Karpas-422 (cell line): ENCODE measurements around the gene ADAMTSL1. TPM values are rescaled to one million over a fixed set of nuclear protein-coding genes. Genes with fewer than 3 reads are reported as not detected.
"Not testable (repeated sequence)": the region's sequence is repeated elsewhere in the genome, so short reads cannot be mapped to it uniquely, and the experiment has no call there.

Experiments used
- DNase-seq: peaks from one replicate; pipeline ENCODE4 v3.0.0-alpha.2; 2015
- H2AFZ ChIP-seq: fragments of 200-600 bp; sonication (generic); 2 replicates; pipeline ENCODE4 v1.6.1; 2014; ENCODE audit warnings: antibody characterized with exemption, low read length, mixed read lengths
- H3K27ac ChIP-seq: fragments of 200-600 bp; sonication (generic); 2 replicates; pipeline ENCODE4 v1.5.1; 2014; ENCODE audit warnings: mild to moderate bottlenecking, low read length, moderate library complexity
- H3K27me3 ChIP-seq: fragments of 200-600 bp; sonication (generic); 2 replicates; pipeline ENCODE4 v1.6.1; 2014; ENCODE audit warnings: low read length, mixed read lengths
- H3K36me3 ChIP-seq: fragments of 200-600 bp; sonication (generic); 2 replicates; pipeline ENCODE4 v1.6.1; 2014; ENCODE audit warnings: low read length, mixed read lengths; ENCODE audit not compliant: insufficient read depth
- H3K4me1 ChIP-seq: fragments of 200-600 bp; sonication (generic); 2 replicates; pipeline ENCODE4 v1.6.1; 2014; ENCODE audit warnings: mild to moderate bottlenecking, low read length, mixed read lengths
- H3K4me2 ChIP-seq: fragments of 200-600 bp; sonication (generic); 2 replicates; pipeline ENCODE4 v1.6.1; 2014; ENCODE audit warnings: low read length, low read depth, mild to moderate bottlenecking; ENCODE audit not compliant: poor library complexity, severe bottlenecking
- H3K4me3 ChIP-seq: fragments of 200-600 bp; sonication (generic); 2 replicates; pipeline ENCODE4 v1.5.1; 2014; ENCODE audit warnings: mild to moderate bottlenecking, antibody characterized with exemption, low read length, mixed read lengths
- H3K79me2 ChIP-seq: fragments of 200-600 bp; sonication (generic); 2 replicates; pipeline ENCODE4 v1.6.1; 2014; ENCODE audit warnings: mild to moderate bottlenecking, low read length, mixed read lengths
- H3K9ac ChIP-seq: fragments of 200-600 bp; sonication (generic); 2 replicates; pipeline ENCODE4 v1.6.0; 2014; ENCODE audit warnings: low read length
- H3K9me2 ChIP-seq: fragments of 200-600 bp; sonication (generic), shearing (Covaris generic); replicated peaks from 2 replicates; pipeline ENCODE4 v1.6.0; 2014; ENCODE audit warnings: mild to moderate bottlenecking, low read length, moderate library complexity; ENCODE audit not compliant: insufficient read depth
- H3K9me3 ChIP-seq: fragments of 300-700, 200-600 bp; sonication (generic); 2 replicates; pipeline ENCODE4 v1.6.1; 2014; ENCODE audit warnings: low read length, mixed read lengths
- H4K20me1 ChIP-seq: fragments of 200-600 bp; sonication (generic); 2 replicates; pipeline ENCODE4 v1.6.1; 2014; ENCODE audit warnings: mild to moderate bottlenecking, antibody characterized with exemption, low read length, low read depth; ENCODE audit not compliant: insufficient read depth
- total RNA-seq: library from RNA; depleted of rRNA; stranded (reverse); fragments of >200 nt; shearing (Covaris generic); gene quantifications from 2 replicates; pipeline ENCODE4 v1.2.3, GENCODE V29; 2014; ENCODE audit warnings: low replicate concordance

Gene ADAMTSL1
- total RNA-seq, 1 experiment from 2014 or later: 8.2 TPM

GRCh38 chr9:18863791-18864190, 389.8 kb downstream of the ADAMTSL1 start:
- no peak for DNase-seq
- no peaks in the 10 kb centered on the region for H3K9me2 ChIP-seq
- H3K27ac ChIP-seq: no peak overlapping the region
- no peaks in the 10 kb centered on the region for H3K9me3 ChIP-seq
- H3K4me1 ChIP-seq: no peaks in the 10 kb centered on the region
- no peaks in the 10 kb centered on the region for H4K20me1 ChIP-seq
- no peaks in the 10 kb centered on the region for H3K79me2 ChIP-seq
- H3K9ac ChIP-seq: no peak overlapping the region
- no peak overlapping the region for H3K4me2 ChIP-seq
- H3K4me3 ChIP-seq: no peak overlapping the region
- H2AFZ ChIP-seq: no peak overlapping the region
- 0 out of 2 replicates have a peak, but pooled peaks cover 4% of the 10 kb centered on the region for H3K27me3 ChIP-seq
- no peaks in the 10 kb centered on the region for H3K36me3 ChIP-seq

DNA sequence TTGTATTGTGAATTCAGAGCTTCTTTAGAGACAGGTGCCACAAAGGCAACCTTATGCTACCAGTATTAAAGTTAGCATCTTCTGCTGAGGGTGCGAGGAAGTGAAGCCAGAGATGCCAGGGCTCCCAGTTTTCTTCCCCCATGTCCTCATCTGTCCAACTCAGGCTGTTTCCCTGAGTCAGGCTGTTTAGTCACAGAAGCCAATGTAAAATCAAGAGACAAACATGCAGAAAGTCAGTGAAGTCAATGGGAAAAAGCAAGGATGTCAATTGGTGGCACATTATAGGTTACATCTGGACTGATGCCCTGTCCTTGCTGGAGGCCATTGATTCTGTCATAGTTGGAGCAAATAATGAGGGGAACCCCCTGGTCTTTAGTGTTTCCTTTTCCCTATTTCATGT, 390.6 kb downstream of the ADAMTSL1 start:
- Histone ChIP-seq H3K4me2 (no peak overlapping the region), H3K79me2 (no peaks in the 10 kb centered on the region), H3K4me3 (no peak overlapping the region)

DNA sequence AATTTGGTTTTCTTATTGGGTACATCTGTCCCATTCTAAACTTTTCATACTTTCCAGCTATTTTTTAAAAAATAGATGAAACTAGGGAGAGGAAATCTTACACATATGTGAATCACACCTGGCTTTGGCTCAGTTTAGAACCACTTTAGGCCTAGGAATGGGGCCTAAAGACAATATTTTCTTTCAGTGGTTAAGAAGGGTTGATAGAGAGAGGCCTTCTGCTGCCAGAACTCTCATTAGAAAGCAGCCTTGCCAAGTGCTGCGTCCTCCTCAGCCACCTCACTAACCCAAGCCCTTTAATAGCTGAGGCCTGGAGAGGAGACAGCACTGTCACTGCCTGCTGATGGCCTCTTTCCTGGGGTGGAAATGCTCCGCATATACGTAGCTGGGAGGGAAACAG, 391.6 kb downstream of the ADAMTSL1 start:
- Histone ChIP-seq H3K4me1 (no peaks in the 10 kb centered on the region), H4K20me1 (no peaks in the 10 kb centered on the region), H3K4me3 (no peak overlapping the region), H2AFZ (no peak overlapping the region), H3K4me2 (no peak overlapping the region), H3K27ac (no peak overlapping the region), H3K9me3 (no peaks in the 10 kb centered on the region; the same call in 1 of the 2 replicates), H3K79me2 (no peaks in the 10 kb centered on the region), H3K27me3 (0 out of 2 replicates have a peak, but pooled peaks cover 4% of the 10 kb centered on the region), H3K36me3 (no peaks in the 10 kb centered on the region), H3K9ac (no peak overlapping the region), H3K9me2 (no peaks in the 10 kb centered on the region)
- no peak for DNase-seq

More for the DNA sequence above, 390.6 kb downstream of the ADAMTSL1 start:
- Histone ChIP-seq H3K9me3 (no peaks in the 10 kb centered on the region), H3K9ac (no peak overlapping the region), H3K4me1 (no peaks in the 10 kb centered on the region), H3K27me3 (0 out of 2 replicates have a peak, but pooled peaks cover 4% of the 10 kb centered on the region), H3K9me2 (no peaks in the 10 kb centered on the region), H4K20me1 (no peaks in the 10 kb centered on the region), H2AFZ (no peak overlapping the region), H3K27ac (no peak overlapping the region), H3K36me3 (no peaks in the 10 kb centered on the region)
- DNase-seq: no peak

DNA sequence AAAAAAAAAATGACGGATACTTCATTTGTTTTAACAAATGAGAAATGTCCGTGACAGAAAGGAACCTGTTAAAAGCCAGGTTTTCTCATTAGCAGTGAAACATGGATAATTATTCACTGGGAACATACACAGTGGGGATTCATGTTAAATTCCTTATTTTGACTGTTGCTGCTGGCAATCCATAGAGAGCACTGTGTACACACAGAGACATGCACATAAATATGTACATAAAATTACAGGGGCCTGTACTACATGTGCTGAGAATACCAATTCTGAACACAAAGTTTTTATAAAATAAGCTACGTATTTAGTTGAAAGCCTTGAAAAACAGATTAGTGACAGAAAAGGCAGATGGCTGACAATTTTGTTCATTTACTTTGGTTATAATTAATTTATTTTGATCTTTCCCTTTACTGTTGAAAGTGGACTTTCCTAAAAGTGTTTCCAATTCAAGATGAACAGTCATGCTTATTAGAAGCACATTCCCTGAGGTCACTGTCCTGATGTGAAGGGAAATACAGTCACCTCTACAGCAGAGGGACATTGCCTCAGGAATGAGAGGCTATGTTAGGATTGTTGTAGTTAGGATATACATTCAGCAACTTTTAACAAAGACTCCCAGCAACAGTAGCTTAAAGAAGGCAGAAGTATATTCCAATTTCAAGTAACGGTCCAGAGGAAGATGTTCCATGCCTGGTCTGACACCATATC, 392.3 kb downstream of the ADAMTSL1 start:
- Histone ChIP-seq H2AFZ (no peak overlapping the region), H3K9me2 (no peaks in the 10 kb centered on the region), H3K9ac (no peak overlapping the region), H3K4me1 (no peaks in the 10 kb centered on the region), H3K4me3 (no peak overlapping the region), H3K36me3 (no peaks in the 10 kb centered on the region), H3K79me2 (no peaks in the 10 kb centered on the region), H3K27ac (no peak overlapping the region), H3K9me3 (no peaks in the 10 kb centered on the region; the same call in 1 of the 2 replicates), H3K4me2 (no peak overlapping the region), H3K27me3 (0 out of 2 replicates have a peak, but pooled peaks cover 2% of the 10 kb centered on the region), H4K20me1 (no peaks in the 10 kb centered on the region)
- DNase-seq: no peak

DNA sequence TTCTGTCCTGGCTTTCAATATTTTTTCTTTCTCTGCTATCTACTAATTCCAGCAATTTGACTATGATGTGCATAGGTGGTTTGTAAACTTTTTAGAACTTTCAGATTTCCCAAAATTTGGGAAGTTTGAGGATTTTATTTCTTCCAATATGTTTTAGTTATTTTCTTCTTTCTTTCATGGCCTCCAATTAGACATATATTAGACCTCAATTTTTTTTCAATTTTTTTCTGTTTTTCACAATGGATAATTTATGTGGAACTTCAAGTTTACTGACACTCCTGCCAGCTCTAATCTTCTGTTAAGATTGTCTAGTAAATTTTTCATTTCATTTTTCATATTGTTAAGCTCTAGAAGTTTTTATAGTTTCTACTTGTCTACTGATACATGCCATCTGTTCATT, 395.8 kb downstream of the ADAMTSL1 start:
- no peak overlapping the region for H3K9ac ChIP-seq
- DNase-seq: no peak
- no peaks in the 10 kb centered on the region for H3K79me2 ChIP-seq
- H3K27me3 ChIP-seq: 0 out of 2 replicates have a peak, but pooled peaks cover 2% of the 10 kb centered on the region
- H3K4me3 ChIP-seq: no peak overlapping the region
- H2AFZ ChIP-seq: no peak overlapping the region
- no peak overlapping the region for H3K4me2 ChIP-seq
- H3K9me2 ChIP-seq: no peaks in the 10 kb centered on the region
- H3K9me3 ChIP-seq: no peaks in the 10 kb centered on the region; the same call in 1 of the 2 replicates
- no peaks in the 10 kb centered on the region for H3K36me3 ChIP-seq
- no peaks in the 10 kb centered on the region for H3K4me1 ChIP-seq
- no peak overlapping the region for H3K27ac ChIP-seq
- H4K20me1 ChIP-seq: no peaks in the 10 kb centered on the region

DNA sequence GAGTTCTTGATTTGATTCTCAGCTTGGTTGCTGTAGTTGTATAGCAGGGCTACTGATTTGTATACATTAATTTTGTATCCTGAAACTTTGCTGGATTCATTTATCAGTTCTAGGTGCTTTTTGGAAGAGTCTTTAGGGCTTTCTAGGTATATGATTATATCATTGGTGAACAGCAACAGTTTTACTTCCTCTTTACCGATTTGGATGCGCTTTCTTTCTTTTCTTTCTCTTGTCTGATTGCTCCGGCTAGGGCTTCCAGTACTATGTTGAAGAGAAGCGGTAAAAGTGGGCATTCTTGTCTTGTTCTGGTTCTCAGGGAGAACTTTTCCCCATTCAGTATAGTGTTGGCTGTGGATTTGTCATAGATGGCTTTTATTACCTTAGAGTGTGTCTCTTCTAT, 400.1 kb downstream of the ADAMTSL1 start:
- no peaks in the 10 kb centered on the region for H3K79me2 ChIP-seq
- no peaks in the 10 kb centered on the region for H3K4me1 ChIP-seq
- no peaks in the 10 kb centered on the region for H4K20me1 ChIP-seq
- no peak overlapping the region for H3K27ac ChIP-seq
- H3K9me3 ChIP-seq: no peaks in the 10 kb centered on the region; the same call in 1 of the 2 replicates
- no peak overlapping the region for H3K4me2 ChIP-seq
- no peaks in the 10 kb centered on the region for H3K9me2 ChIP-seq
- no peak overlapping the region for H3K4me3 ChIP-seq
- H3K27me3 ChIP-seq: no peaks in the 10 kb centered on the region
- no peak overlapping the region for H3K9ac ChIP-seq
- no peak for DNase-seq
- H2AFZ ChIP-seq: no peak overlapping the region
- no peaks in the 10 kb centered on the region for H3K36me3 ChIP-seq

DNA sequence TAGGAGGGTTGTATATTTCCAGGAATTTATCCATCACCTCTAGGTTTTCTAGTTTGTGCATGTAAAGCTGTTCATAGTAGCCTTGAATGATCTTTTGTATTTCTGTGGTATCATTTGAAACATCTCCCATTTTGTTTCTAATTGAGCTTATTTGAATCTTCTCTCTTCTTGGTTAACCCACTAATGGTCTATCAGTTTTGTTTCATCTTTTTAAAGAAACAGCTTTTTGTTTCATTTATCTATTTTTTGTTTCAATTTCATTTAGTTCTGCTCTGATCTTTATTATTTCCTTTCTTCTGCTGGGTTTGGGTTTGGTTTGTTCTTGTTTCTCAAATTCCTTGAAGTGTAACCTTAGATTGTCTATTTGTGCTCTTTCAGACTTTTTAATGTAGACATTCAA, 401.0 kb downstream of the ADAMTSL1 start:
- H3K9me3 ChIP-seq, H3K27me3 ChIP-seq, H4K20me1 ChIP-seq, H3K9ac ChIP-seq, H3K79me2 ChIP-seq, DNase-seq, H3K27ac ChIP-seq, H3K9me2 ChIP-seq, H3K4me2 ChIP-seq, H3K36me3 ChIP-seq, H3K4me3 ChIP-seq, H2AFZ ChIP-seq, H3K4me1 ChIP-seq: not testable (repeated sequence)

DNA sequence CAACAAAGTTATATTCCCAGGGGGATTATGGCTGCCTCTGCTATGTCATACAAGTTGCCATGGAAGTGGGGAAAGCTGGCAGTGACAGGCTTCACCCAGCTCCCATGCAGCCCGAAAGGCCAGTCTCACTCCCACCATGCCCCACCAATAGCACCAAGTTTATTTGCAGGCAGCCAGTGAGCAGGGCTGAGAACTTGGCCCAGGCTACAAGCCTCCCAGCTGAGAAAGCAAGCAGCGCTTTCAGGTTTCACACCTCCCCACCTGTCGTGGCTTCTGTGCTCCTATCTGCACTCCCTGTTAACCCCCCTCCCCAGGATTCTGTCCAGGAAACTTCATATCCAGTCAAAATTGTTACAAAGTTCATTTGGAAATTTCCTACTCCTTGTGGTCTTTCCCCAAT, 404.0 kb downstream of the ADAMTSL1 start:
- H3K27ac ChIP-seq: no peak overlapping the region
- H2AFZ ChIP-seq: no peak overlapping the region
- H3K4me2 ChIP-seq: no peak overlapping the region
- no peaks in the 10 kb centered on the region for H3K36me3 ChIP-seq
- no peaks in the 10 kb centered on the region for H3K9me2 ChIP-seq
- H3K4me1 ChIP-seq: no peaks in the 10 kb centered on the region
- H3K27me3 ChIP-seq: no peaks in the 10 kb centered on the region
- DNase-seq: no peak
- H4K20me1 ChIP-seq: no peaks in the 10 kb centered on the region
- no peaks in the 10 kb centered on the region for H3K79me2 ChIP-seq
- H3K4me3 ChIP-seq: no peak overlapping the region
- H3K9ac ChIP-seq: no peak overlapping the region
- no peaks in the 10 kb centered on the region for H3K9me3 ChIP-seq
